HepG2 (cell line): ENCODE results near the gene CFD. TPM values are rescaled to one million over a fixed set of nuclear protein-coding genes. Genes with fewer than 3 reads are reported as not detected.
A peak's percentile ranks its signal among the peaks of the same experiment; 100 is the strongest.

Experiments used
- FOXA3 ChIP-seq: IDR thresholded peaks from 2 replicates; pipeline ENCODE4 v1.6.1; 2016; ENCODE audit warnings: missing genetic modification reagents, missing compliant biosample characterization
- HES4 ChIP-seq: sonication (generic); formaldehyde crosslinking; IDR thresholded peaks from 2 replicates; pipeline ENCODE4 v1.9.0; 2021; ENCODE audit warnings: mild to moderate bottlenecking, missing genetic modification reagents, borderline replicate concordance
- MAFG ChIP-seq: sonication (generic); formaldehyde crosslinking; IDR thresholded peaks from 2 replicates; pipeline ENCODE4 v1.5.1; 2020; ENCODE audit warnings: mild to moderate bottlenecking, missing genetic modification reagents
- MED8 ChIP-seq: sonication (generic); formaldehyde crosslinking; IDR thresholded peaks from 2 replicates; pipeline ENCODE4 v1.8.1; 2023; ENCODE audit warnings: mild to moderate bottlenecking, missing genetic modification reagents; ENCODE audit not compliant: insufficient replicate concordance
- MEIS2 ChIP-seq: sonication (generic); formaldehyde crosslinking; IDR thresholded peaks from 2 replicates; pipeline ENCODE4 v1.9.0; 2021; ENCODE audit warnings: mild to moderate bottlenecking, missing genetic modification reagents
- NR2F1 ChIP-seq, 2 experiments: fragments of 450-650 bp in 1 of 2; formaldehyde crosslinking in 1 of 2; IDR thresholded peaks; 2 replicates each; pipeline versions ENCODE4 v1.5.0 to v1.6.1; 2016 to 2020; ENCODE audit warnings: mild to moderate bottlenecking in 1 of 2, missing compliant biosample characterization in 1 of 2, missing genetic modification reagents in 1 of 2, moderate library complexity in 1 of 2
- REL ChIP-seq: sonication (generic); formaldehyde crosslinking; conservative IDR thresholded peaks from 2 replicates; pipeline ENCODE4 v1.8.0; 2022; ENCODE audit warnings: mild to moderate bottlenecking, missing genetic modification reagents, moderate library complexity
- ZFP41 ChIP-seq: sonication (generic); formaldehyde crosslinking; IDR thresholded peaks from 2 replicates; pipeline ENCODE4 v1.4.0; 2020; ENCODE audit warnings: mild to moderate bottlenecking, missing genetic modification reagents, borderline replicate concordance
- ZFP82 ChIP-seq: sonication (generic); formaldehyde crosslinking; IDR thresholded peaks from 2 replicates; pipeline ENCODE4 v1.5.1; 2020; ENCODE audit warnings: mild to moderate bottlenecking, missing genetic modification reagents, borderline replicate concordance
- ZNF496 ChIP-seq: sonication (generic); formaldehyde crosslinking; IDR thresholded peaks from 2 replicates; pipeline ENCODE4 v1.8.1; 2023; ENCODE audit warnings: mild to moderate bottlenecking, moderate library complexity, missing genetic modification reagents; ENCODE audit not compliant: insufficient replicate concordance
- polyA plus RNA-seq, 8 experiments: library from polyadenylated mRNA; depleted of rRNA in 3 of 8; stranded (reverse) in 7 of 8; unstranded in 1 of 8; fragments of >200 nt; fragmentation: Illumina TruSeq in 4 of 8; extraction: Trizol in 4 of 8; gene quantifications; 2 replicates each; pipeline versions ENCODE4 v1.2.1 to v1.2.3, GENCODE V29; 2011 to 2016; ENCODE audit warnings: low read depth in 4 of 8, missing spikeins in 1 of 8, mixed read lengths in 1 of 8; ENCODE audit not compliant: insufficient read depth in 1 of 8
- total RNA-seq, 5 experiments: library from RNA; depleted of rRNA; stranded (reverse); fragments of >200 nt; fragmentation: Illumina TruSeq; extraction: Trizol; gene quantifications; 2 replicates each; pipeline ENCODE4 v1.2.3, GENCODE V29; 2016; ENCODE audit warnings: low read depth in 1 of 5
- TF ChIP-seq, protein P1 (sequence below): sonication (generic); formaldehyde crosslinking; IDR thresholded peaks from 2 replicates; pipeline ENCODE4 v1.8.0; 2022; ENCODE audit warnings: mild to moderate bottlenecking, missing genetic modification reagents, borderline replicate concordance
- TF ChIP-seq, protein P2 (sequence below): sonication (generic); formaldehyde crosslinking; IDR thresholded peaks from 2 replicates; pipeline ENCODE4 v1.4.0; 2020; ENCODE audit warnings: missing genetic modification reagents; ENCODE audit errors: not compliant biosample characterization
- TF ChIP-seq, protein P3 (sequence below): sonication (generic); formaldehyde crosslinking; IDR thresholded peaks from 2 replicates; pipeline ENCODE4 v1.8.1; 2022; ENCODE audit warnings: low read depth, mild to moderate bottlenecking, missing genetic modification reagents
- TF ChIP-seq, protein P4 (sequence below): sonication (generic); formaldehyde crosslinking; IDR thresholded peaks from 2 replicates; pipeline ENCODE4 v1.5.1; 2020; ENCODE audit warnings: missing genetic modification reagents, mild to moderate bottlenecking, borderline replicate concordance
- TF ChIP-seq, protein P5 (sequence below): sonication (generic); formaldehyde crosslinking; IDR thresholded peaks from 2 replicates; pipeline ENCODE4 v1.5.1; 2020; ENCODE audit warnings: mild to moderate bottlenecking, missing genetic modification reagents
- TF ChIP-seq, protein P6 (sequence below): sonication (generic); formaldehyde crosslinking; IDR thresholded peaks from 2 replicates; pipeline ENCODE4 v1.4.0; 2020; ENCODE audit warnings: missing genetic modification reagents

CFD gene
- total and polyA plus RNA-seq, 2 of the 13 experiments (the other 11 are each of a cell fraction or from before 2014, with no cell fraction given), result 2.3 to 4.6 TPM

DNA sequence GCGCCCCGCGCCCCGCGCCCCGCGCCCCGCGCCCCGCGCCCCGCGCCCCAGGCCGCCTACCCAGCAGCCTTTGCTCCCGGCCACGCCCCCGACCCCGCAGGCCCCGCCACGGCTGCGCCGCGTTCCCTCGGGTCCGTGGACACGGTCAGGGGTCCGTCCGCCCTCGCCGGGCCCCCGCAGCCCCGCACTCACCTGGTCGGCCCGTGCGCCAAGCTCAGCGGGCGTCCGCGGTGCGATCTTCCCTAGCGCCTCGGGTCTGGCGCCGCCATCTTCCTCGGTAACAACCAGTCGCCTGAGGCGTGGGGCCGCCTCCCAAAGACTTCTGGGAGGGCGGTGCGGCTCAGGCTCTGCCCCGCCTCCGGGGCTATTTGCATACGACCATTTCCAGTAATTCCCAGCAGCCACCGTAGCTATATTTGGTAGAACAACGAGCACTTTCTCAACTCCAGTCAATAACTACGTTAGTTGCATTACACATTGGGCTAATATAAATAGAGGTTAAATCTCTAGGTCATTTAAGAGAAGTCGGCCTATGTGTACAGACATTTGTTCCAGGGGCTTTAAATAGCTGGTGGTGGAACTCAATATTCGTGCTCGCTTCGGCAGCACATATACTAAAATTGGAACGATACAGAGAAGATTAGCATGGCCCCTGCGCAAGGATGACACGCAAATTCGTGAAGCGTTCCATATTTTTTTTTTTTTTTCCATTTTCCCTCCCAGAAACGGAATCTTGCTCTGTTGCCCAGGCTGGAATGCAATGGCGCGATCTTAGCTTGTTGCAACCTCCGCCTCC lies 33.6 kb downstream of the CFD start, which contains the start of the genes MED16 and RNU6-9 (continued):
- TF ChIP-seq NR2F1 (CRISPR knock-in tag; IDR thresholded peaks at IDR 0.05), result no peak
- peak; percentile 62; the same call in 1 of the 2 replicates for TF ChIP-seq MEIS2 (CRISPR knock-in tag)
- peak; percentile 71; the same call in 1 of the 2 replicates for TF ChIP-seq REL (CRISPR knock-in tag)
- no peak for TF ChIP-seq MAFG (CRISPR knock-in tag)
- TF ChIP-seq FOXA3 (CRISPR knock-in tag), result peak; percentile 44
- TF ChIP-seq, protein P1, sequence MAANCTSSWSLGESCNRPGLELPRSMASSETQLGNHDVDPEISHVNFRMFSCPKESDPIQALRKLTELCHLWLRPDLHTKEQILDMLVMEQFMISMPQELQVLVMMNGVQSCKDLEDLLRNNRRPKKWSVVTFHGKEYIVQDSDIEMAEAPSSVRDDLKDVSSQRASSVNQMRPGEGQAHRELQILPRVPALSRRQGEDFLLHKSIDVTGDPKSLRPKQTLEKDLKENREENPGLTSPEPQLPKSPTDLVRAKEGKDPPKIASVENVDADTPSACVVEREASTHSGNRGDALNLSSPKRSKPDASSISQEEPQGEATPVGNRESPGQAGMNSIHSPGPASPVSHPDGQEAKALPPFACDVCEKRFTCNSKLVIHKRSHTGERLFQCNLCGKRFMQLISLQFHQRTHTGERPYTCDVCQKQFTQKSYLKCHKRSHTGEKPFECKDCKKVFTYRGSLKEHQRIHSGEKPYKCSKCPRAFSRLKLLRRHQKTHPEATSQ (CRISPR knock-in tag), result no peak
- TF ChIP-seq, protein P2, sequence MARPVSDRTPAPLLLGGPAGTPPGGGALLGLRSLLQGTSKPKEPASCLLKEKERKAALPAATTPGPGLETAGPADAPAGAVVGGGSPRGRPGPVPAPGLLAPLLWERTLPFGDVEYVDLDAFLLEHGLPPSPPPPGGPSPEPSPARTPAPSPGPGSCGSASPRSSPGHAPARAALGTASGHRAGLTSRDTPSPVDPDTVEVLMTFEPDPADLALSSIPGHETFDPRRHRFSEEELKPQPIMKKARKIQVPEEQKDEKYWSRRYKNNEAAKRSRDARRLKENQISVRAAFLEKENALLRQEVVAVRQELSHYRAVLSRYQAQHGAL, result no peak
- TF ChIP-seq, protein P3, sequence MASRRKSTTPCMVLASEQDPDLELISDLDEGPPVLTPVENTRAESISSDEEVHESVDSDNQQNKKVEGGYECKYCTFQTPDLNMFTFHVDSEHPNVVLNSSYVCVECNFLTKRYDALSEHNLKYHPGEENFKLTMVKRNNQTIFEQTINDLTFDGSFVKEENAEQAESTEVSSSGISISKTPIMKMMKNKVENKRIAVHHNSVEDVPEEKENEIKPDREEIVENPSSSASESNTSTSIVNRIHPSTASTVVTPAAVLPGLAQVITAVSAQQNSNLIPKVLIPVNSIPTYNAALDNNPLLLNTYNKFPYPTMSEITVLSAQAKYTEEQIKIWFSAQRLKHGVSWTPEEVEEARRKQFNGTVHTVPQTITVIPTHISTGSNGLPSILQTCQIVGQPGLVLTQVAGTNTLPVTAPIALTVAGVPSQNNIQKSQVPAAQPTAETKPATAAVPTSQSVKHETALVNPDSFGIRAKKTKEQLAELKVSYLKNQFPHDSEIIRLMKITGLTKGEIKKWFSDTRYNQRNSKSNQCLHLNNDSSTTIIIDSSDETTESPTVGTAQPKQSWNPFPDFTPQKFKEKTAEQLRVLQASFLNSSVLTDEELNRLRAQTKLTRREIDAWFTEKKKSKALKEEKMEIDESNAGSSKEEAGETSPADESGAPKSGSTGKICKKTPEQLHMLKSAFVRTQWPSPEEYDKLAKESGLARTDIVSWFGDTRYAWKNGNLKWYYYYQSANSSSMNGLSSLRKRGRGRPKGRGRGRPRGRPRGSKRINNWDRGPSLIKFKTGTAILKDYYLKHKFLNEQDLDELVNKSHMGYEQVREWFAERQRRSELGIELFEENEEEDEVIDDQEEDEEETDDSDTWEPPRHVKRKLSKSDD (CRISPR knock-in tag), result no peak
- TF ChIP-seq HES4 (CRISPR knock-in tag), result peak; percentile 68; the same call in 1 of the 2 replicates
- no peak for TF ChIP-seq MED8 (CRISPR knock-in tag)
- TF ChIP-seq ZFP82 (CRISPR knock-in tag), result peak; percentile 80; the same call in 1 of the 2 replicates
- TF ChIP-seq, protein P4, sequence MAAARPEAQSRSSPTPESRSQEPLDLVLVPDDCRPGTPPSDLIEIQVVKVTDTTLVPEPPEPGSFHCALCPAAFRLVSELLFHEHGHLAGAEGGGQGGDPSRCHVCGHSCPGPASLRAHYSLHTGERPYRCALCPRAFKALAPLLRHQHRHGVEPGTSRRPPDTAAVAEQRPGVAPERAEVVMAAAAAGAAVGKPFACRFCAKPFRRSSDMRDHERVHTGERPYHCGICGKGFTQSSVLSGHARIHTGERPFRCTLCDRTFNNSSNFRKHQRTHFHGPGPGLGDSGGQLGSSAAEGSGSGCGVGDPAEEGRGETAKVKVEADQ (CRISPR knock-in tag), result no peak
- TF ChIP-seq ZFP41, result no peak
- TF ChIP-seq, protein P5, sequence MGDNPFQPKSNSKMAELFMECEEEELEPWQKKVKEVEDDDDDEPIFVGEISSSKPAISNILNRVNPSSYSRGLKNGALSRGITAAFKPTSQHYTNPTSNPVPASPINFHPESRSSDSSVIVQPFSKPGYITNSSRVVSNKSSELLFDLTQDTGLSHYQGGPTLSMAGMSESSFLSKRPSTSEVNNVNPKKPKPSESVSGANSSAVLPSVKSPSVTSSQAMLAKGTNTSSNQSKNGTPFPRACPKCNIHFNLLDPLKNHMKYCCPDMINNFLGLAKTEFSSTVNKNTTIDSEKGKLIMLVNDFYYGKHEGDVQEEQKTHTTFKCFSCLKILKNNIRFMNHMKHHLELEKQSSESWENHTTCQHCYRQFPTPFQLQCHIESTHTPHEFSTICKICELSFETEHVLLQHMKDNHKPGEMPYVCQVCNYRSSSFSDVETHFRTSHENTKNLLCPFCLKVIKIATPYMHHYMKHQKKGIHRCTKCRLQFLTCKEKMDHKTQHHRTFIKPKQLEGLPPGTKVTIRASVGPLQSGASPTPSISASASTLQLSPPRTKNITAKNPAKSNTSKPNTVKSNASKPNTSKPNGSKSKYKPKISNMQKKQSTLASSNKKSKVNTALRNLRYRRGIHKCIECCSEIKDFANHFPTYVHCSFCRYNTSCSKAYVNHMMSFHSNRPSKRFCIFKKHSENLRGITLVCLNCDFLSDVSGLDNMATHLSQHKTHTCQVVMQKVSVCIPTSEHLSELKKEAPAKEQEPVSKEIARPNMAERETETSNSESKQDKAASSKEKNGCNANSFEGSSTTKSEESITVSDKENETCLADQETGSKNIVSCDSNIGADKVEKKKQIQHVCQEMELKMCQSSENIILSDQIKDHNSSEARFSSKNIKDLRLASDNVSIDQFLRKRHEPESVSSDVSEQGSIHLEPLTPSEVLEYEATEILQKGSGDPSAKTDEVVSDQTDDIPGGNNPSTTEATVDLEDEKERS, result no peak
- TF ChIP-seq, protein P6, sequence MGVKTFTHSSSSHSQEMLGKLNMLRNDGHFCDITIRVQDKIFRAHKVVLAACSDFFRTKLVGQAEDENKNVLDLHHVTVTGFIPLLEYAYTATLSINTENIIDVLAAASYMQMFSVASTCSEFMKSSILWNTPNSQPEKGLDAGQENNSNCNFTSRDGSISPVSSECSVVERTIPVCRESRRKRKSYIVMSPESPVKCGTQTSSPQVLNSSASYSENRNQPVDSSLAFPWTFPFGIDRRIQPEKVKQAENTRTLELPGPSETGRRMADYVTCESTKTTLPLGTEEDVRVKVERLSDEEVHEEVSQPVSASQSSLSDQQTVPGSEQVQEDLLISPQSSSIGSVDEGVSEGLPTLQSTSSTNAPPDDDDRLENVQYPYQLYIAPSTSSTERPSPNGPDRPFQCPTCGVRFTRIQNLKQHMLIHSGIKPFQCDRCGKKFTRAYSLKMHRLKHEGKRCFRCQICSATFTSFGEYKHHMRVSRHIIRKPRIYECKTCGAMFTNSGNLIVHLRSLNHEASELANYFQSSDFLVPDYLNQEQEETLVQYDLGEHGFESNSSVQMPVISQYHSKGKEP (CRISPR knock-in tag), result no peak
- no peak for TF ChIP-seq ZNF496 (CRISPR knock-in tag)
